GM18867 (cell line): ENCODE results near the gene SLC22A7.
"Not testable (repeated sequence)": the region's sequence is repeated elsewhere in the genome, so short reads cannot be mapped to it uniquely, and the experiment has no call there.

Source experiments
- ATAC-seq: cut with Tn5 transposase; IDR thresholded peaks from one replicate; pipeline ENCODE4 v1.9.1; 2021; ENCODE audit warnings: mild to moderate bottlenecking, moderate library complexity; ENCODE audit not compliant: unreplicated experiment

SLC22A7 gene

DNA sequence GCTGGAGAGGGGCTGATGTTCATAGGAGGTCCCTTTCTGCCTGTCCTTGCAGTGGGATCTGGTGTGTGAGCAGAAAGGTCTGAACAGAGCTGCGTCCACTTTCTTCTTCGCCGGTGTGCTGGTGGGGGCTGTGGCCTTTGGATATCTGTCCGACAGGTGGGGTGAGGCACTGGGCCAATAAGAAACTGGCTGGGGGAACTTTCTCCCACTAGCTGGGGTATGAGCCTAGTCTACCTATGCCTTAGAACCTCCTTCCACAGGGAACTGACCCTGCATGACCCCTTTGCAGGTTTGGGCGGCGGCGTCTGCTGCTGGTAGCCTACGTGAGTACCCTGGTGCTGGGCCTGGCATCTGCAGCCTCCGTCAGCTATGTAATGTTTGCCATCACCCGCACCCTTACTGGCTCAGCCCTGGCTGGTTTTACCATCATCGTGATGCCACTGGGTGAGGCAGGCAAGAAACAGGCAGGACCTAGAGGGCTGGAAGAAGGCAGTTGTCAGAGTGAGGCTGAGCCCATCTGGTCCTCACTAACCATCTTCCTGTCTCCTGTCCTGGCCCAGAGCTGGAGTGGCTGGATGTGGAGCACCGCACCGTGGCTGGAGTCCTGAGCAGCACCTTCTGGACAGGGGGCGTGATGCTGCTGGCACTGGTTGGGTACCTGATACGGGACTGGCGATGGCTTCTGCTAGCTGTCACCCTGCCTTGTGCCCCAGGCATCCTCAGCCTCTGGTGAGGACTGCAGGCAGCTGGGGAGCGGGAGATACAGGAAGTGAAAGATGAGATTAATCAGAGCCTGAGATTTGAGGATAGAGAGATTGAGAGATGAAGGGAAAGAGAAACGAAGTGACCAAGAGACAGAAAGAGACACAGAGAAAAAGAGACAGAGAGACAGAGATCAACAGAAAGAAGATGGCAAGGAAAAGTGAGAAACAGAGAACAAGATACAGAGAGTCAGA lies 1.6 kb downstream of the SLC22A7 start:
- ATAC-seq = no peak

- ATAC-seq = no peak
These were observed 3.2 kb downstream of the SLC22A7 start for GRCh38 chr6:43301081-43301870.

DNA sequence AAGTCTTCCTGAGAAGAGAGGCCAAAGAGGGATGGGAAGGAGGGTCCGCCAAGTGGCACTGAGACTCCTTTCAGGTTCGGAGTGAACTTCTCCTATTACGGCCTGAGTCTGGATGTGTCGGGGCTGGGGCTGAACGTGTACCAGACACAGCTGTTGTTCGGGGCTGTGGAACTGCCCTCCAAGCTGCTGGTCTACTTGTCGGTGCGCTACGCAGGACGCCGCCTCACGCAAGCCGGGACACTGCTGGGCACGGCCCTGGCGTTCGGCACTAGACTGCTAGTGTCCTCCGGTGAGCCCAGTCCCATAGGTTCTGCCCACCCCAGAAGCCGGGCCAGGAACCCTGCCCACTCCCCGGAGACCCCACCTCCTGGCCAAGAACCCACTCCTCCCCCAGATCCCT lies 4.1 kb downstream of the SLC22A7 start:
- ATAC-seq = no peak

GRCh38 chr6:43303006-43303405 lies 4.9 kb downstream of the SLC22A7 start:
- not testable (repeated sequence) for ATAC-seq

- ATAC-seq = no peak
These were observed 5.8 kb downstream of the SLC22A7 start for GRCh38 chr6:43303751-43304331.

DNA sequence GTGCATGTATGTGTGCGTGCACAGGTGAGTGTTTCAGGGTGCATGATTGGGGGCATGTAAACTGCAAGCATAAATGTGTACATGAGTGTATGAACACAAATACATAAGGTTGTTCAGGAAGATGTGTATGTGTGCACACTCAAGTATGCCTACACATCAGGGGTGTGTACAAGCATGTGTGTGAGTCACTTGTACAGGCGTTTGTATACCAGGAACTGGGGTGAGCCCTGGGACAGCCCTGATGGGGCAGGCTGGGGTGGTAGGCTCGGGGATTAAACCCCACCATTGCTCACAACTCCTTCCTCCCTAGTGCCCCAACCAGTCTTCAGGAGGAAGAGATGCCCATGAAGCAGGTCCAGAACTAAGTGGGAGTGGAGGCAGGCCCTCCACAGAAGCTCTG lies 6.3 kb downstream of the SLC22A7 start:
- ATAC-seq = no peak

- ATAC-seq = no peak
These were observed 6.8 kb downstream of the SLC22A7 start for GRCh38 chr6:43304882-43305281.

DNA sequence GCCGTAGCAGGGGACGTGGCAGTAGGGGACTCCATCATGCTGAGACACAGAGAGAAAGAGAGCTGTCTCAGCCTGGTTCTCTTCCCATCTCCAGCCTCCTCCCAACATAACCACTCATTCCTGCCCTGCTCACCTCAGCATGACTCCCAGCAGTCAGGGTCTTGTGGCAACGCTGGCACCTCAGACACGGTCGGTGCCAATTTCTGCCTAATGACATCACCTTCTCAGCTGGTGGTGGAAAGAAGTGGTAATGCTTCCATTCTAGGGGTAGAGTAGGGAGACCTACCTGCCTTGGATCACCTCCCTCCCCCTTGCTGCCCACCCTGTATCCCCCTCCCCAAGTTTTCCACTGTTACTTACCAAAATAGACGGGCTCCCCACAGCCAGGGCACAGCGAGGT lies 8.0 kb downstream of the SLC22A7 start:
- no peak for ATAC-seq

GRCh38 chr6:43307451-43308100 lies 9.5 kb downstream of the SLC22A7 start:
- ATAC-seq = no peak

GRCh38 chr6:43308101-43308989 lies 10.3 kb downstream of the SLC22A7 start, which contains the start of gene CRIP3:
Gene CRIP3, minus strand, starts transcription at chr6:43308826. Its CDS starts 34 bp downstream, at chr6:43308792.
- ATAC-seq = peak; percentile 49

- ATAC-seq = no peak
These were observed 11.0 kb downstream of the SLC22A7 start for GRCh38 chr6:43308990-43309477.

GRCh38 chr6:43310134-43310533 lies 12.1 kb downstream of the SLC22A7 start:
- no peak for ATAC-seq

DNA sequence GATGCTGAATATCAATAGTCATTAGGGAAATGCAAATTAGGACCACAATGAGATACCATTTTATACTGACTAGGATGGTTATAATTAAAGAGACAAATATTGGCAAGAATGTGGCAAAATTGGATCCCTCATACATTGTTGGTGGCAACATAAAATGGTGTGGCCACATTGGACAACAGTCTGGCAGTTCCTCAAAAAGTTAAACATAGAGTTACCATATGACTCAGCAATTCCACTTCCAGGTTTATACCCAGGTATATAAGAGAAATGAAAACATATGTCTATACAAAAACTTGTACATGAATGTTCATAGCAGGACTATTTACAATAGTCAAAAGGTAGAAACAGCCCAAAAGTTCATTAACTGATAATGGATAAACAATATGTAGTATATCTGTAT lies 12.6 kb downstream of the SLC22A7 start:
- no peak for ATAC-seq

- ATAC-seq = no peak
These were observed 13.6 kb downstream of the SLC22A7 start for GRCh38 chr6:43311666-43312065.

- no peak for ATAC-seq
These were observed 15.8 kb downstream of the SLC22A7 start for GRCh38 chr6:43313813-43314212.

DNA sequence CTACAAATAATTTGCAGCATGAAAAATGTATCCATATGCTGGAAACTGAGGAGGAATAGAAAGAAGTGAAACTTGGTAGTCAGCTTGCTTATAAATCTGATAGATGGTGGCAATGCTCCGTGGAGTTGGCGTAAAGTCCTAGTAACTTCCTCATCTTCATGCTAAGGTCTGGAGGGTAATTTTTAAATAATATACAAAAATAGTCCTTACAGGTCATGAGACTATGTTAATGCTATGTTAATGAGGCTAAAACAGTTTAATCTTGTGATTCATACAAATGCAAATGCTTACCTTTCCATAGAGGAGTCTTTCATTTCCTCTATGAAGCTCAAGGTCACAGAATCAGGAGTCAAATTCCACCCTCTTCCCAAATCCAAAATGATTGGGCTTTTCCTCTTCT lies 20.0 kb downstream of the SLC22A7 start:
- ATAC-seq = no peak

DNA sequence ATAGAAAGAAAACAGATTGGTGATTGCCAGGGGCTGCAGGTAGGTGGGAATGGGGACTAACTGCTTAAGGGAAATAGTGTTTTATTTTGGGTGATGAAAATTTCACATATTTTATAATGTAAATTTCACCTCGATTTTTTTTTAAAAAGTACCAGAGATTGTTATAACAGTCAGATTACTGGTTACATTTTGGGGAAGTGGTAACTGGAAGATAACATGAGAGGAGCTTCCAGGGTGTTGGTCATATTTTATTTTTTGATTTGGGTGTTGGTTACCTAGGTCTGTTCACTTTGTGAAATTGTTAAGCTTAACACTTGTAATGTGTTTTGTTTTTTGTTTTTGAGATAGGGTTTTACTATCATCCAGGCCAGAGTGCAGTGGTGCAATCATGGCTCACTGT lies 27.8 kb downstream of the SLC22A7 start:
- no peak for ATAC-seq

GRCh38 chr6:43328528-43328927 lies 30.5 kb downstream of the SLC22A7 start:
- ATAC-seq = no peak

DNA sequence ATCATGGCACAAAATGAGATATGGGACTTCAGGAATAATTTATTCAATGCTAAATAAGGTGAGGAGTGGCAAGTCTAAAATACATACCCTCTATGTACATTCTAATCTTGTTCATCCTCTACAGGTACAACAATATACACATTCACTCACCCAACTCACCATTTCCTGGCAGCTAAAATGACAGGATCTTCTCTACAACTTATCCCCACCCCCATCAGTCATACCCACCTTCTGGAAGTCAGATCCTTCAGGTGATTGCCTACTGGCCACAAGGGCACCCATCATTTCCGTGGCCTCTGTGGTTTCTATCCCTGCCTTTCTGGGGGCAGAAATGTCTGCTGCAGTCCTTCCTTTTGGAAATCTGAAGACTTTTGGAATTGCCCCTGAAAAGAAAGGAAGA lies 33.4 kb downstream of the SLC22A7 start:
- ATAC-seq = no peak

- ATAC-seq = no peak
These were observed 33.8 kb downstream of the SLC22A7 start for GRCh38 chr6:43331891-43332290.
